GM12874 (cell line): ENCODE data around the gene CCNG2.
A peak's percentile ranks its signal among the peaks of the same experiment; 100 is the strongest.

ENCODE experiments used
- TF ChIP-seq, protein P1 (sequence below): IDR thresholded peaks from 2 replicates; pipeline ENCODE4 v1.5.1; 2011; ENCODE audit warnings: low read depth, mild to moderate bottlenecking, control low read depth, low read length, moderate library complexity; ENCODE audit not compliant: insufficient read depth

Gene CCNG2

GRCh38 chr4:77197361-77197760 is 40.4 kb downstream of the CCNG2 start:
- TF ChIP-seq, protein P1, sequence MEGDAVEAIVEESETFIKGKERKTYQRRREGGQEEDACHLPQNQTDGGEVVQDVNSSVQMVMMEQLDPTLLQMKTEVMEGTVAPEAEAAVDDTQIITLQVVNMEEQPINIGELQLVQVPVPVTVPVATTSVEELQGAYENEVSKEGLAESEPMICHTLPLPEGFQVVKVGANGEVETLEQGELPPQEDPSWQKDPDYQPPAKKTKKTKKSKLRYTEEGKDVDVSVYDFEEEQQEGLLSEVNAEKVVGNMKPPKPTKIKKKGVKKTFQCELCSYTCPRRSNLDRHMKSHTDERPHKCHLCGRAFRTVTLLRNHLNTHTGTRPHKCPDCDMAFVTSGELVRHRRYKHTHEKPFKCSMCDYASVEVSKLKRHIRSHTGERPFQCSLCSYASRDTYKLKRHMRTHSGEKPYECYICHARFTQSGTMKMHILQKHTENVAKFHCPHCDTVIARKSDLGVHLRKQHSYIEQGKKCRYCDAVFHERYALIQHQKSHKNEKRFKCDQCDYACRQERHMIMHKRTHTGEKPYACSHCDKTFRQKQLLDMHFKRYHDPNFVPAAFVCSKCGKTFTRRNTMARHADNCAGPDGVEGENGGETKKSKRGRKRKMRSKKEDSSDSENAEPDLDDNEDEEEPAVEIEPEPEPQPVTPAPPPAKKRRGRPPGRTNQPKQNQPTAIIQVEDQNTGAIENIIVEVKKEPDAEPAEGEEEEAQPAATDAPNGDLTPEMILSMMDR, result no peak

- TF ChIP-seq, protein P1, result no peak
Measured at GRCh38 chr4:77197831-77198230, 40.8 kb downstream of the CCNG2 start.

GRCh38 chr4:77199276-77199675 is 42.3 kb downstream of the CCNG2 start:
- TF ChIP-seq, protein P1, result no peak

DNA sequence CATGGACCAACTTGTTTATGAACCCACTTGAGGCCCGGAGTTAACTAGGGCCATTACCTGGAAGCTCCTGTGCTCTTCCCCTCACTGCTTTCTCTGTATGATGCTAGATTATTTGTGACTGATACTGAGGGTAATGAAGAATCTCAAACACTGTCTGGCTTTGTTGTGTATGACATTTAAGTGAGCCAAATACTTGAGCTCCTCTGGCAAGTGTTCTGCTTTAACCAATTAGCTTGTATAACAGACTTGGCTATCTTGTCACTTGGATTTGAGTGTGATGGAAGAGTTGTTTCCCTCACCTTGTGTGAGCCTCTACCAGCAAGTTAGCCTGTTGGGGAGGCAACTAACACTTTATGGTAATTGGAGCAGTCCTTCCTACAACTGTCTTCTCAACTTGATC is 42.7 kb downstream of the CCNG2 start:
- TF ChIP-seq, protein P1, result no peak

DNA sequence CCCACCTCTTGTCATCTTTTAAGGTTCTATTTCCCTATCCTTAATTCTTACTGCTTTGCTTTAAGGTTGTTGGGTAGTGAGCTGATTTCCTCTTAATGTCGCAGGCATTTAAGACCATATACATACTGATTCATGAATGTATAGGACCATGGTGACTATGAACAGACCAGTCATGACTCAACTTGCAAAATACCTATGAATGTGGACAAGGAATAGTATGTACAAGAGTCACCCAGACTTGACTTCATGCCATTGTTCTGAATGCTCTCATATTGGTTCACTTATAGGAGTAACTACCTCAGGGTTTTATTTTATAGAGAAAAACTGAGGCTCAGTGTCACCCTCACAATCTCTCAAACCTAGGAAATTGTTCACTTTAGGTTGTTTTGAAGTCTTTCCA is 44.3 kb downstream of the CCNG2 start:
- TF ChIP-seq, protein P1, result no peak

DNA sequence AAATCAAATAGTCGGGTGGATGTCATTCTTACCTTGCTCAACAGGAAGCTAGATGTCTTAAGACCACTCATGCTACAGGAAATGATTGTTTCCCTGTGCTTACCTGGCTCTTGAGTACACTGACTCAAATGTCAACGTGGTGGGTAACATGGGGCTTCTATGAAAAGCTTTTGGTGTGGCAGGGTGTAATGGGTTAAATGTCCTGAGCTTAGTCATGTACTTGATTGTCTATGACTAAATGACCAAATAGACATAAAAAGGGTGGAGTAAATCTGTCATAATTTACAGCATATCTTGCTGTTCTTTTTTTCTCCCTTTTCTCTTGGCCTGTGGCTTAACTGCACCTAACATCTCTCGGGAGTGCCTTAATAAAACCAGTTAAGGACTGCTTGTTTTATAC is 44.9 kb downstream of the CCNG2 start:
- TF ChIP-seq, protein P1, result no peak

GRCh38 chr4:77202491-77202890 is 45.5 kb downstream of the CCNG2 start:
- TF ChIP-seq, protein P1, result no peak

DNA sequence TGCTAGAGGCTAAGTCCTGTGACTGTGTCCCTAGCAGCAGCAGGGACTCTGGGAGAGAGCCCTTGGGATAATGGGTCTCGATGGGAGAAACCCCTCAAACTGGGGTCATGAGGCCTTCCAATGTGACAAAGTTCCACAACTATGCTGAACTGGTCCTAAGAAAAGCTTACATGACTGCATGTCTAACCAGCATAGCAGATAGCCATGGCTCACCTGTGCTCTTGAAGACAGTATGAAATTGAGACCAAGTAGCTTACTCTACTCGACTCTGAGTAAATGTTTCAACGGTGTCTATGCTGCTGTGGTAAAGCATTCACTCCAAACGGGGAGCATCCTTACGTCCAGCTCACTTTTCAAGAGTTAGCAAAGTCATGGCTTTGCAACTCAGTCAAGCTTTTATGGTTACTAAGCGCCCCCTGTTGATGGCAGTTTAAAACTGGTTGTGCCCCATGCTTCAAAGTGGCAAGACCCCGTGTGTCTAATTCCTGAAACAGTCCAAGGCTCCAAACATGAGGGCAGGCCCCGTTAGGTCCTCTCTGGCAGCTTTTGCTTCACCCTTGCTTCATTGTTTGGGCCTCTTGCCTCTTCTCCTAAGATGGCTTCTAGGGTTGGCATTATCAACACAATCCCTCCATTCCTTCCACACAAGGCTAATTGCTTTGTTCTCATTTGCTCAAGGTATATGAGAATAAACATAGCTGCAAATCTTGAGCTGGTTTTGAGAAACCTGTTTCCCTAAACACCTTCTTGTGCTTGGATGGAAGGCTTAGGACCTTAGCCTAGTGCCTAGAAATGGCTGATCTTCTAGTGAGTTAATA is 46.6 kb downstream of the CCNG2 start:
- TF ChIP-seq, protein P1, result peak; percentile 71
